HG02678 (cell line): ENCODE results near the gene PLIN4.

ENCODE experiments used
- ATAC-seq: cut with Tn5 transposase; IDR thresholded peaks from one replicate; pipeline ENCODE4 v1.9.1; 2021; ENCODE audit warnings: mild to moderate bottlenecking, moderate library complexity; ENCODE audit not compliant: unreplicated experiment

Gene PLIN4

GRCh38 chr19:4457654-4458395, 60.5 kb downstream of the PLIN4 start, which contains the start of gene UBXN6:
Gene UBXN6, minus strand, starts transcription at chr19:4457794. Its CDS starts 97 bp downstream, at chr19:4457697.
- peak; percentile 95 for ATAC-seq

GRCh38 chr19:4456843-4457653, 61.2 kb downstream of the PLIN4 start:
- ATAC-seq = peak; percentile 27

DNA sequence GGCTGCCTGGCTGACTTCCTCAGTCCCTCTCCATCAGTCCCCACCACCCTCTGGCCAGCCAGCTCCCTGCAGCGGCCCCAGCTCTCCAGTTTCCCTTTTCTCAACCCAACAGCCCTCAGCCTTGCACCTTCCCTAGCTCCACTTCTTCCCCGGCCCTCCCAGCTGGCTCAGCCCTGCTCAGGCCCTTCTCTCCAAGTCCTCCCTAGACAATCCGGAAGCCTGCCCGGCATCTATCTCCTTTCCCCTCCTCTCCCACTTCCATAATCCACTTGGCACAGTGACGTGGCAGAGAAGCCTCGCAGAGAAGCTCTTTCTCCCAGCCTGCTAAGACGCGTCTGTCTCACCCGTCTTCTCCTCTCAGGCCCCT, 61.8 kb downstream of the PLIN4 start:
- no peak for ATAC-seq

DNA sequence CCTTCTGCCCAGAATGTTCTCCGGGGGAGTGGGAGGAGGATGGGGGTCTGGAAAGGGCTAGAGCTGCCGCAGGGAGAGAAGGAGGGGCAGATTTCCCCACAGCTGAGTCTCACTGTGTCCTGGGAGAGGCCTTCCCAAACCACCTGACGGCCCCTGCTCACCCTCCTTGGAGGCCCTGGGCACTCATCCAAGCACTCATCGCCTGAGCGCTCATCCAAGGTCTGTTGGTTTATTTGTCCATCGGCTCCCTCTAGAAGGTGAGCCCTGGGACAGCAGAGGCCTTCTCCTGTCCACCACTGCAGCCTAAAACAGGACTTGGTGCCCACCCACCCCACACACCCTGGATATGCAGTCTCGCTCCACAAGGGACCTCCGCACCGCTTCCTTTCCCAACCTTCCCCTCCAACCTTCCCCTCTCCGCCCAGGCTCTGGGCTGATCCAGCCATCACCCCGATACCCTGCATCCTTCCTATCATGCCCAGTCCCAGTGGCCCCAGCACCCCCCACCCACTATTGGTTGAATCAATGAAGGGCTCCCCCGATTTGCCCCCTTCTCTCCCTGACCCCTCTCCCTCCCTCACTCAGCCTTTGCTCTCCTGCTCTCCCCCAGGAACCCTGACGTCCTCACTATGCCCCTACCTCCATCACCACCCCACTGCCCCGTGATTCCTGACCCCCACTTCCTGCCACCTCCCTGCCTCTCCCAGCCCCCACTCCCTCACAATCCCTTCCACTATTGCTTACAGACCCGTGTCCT, 62.4 kb downstream of the PLIN4 start:
- ATAC-seq = no peak

GRCh38 chr19:4454747-4455718, 63.3 kb downstream of the PLIN4 start:
- ATAC-seq = no peak

DNA sequence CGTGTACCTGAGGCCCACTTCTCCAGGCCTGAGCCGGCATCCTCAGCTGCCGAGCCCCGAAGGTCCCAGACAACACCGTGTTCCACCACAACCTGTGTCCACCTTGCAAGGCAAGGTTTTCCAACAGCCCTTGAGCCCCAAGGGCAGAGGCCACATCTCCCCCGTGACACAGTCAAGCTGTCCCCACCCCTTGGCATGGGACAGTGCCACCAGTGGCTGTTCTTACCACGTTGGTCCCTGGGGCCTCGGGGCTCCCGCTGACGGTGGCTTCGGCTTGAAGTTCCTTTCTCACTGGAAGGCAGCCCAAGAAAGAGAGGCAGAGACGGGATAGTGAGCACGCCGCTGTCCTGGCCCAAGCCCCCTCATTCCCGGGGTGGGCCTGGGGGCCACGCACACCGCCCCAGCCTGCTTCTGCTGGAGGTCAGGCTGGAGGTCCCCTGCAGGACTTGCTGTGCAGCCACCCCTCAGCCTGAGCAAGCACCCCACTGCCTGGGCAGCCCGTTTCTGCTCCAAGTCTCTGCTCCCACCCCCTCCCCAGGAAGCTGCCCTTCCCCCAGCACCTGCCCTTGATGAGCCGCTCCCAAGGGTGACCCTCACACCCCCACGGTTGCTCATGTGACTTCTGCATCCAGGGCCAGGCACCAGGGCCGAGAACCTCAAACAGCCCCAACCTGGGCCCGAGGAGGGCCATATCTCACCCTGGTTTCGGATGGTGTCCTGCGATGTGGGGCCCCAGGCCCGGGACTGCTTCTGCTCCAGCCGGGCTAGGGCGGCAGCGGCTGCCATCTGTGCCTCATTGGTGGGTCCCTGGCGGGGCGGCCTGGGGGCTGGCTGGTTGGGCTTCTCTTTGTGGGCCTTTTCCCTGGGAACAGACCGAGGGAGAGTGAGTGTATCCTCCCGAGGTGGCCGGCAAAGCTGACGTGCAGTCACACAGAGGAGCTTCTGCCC, 64.8 kb downstream of the PLIN4 start:
- no peak for ATAC-seq

DNA sequence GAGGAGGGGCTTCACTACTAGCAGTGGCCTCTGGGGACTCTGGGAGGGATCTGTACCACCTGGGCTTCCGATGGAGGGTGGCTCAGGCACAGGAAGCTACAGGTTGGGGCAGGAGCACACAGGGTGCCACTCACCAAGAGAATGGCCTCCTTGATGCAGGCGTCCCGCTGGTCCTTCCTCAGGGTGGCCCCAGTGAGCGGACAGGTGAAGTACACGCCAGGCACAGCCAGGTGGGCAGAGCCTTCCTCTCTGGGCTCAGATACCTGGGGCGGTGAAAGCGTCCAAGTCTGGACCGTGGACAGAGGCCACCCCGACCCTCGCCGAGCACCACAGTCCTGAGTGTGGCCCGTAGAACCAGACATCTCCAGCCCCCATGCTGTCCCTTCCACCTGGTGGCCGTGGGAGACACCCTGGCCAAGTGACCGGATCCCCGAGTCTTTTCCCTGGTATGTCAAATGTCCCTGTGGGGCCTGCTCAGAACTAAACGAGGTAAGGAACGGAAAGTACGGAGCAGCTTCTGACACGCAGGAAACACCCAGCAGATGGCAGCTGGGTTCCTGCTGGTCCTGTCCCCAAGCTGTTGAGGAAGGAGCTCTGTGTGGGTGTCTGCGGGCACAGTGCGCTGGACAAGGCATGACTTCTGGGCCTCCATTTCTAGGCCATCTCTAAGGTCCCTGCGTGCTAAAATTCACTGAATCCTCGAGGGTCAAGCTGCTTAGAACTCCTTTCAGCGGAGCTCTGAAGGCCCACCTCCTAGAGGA, 65.9 kb downstream of the PLIN4 start:
- ATAC-seq = no peak
